Neutrophil (primary cell): ENCODE results near the gene NUMB.
A peak's percentile ranks its signal among the peaks of the same experiment; 100 is the strongest.

Experiments used
- H3K27ac ChIP-seq: fragments of 200-600 bp; sonication (generic); 2 replicates; pipeline ENCODE4 v1.5.1; 2016; ENCODE audit warnings: mild to moderate bottlenecking, moderate library complexity
- H3K27me3 ChIP-seq: fragments of 200-600 bp; sonication (generic); 2 replicates; pipeline ENCODE4 v1.6.0; 2016; ENCODE audit warnings: mild to moderate bottlenecking
- H3K36me3 ChIP-seq: fragments of 200-600 bp; sonication (generic); 2 replicates; pipeline ENCODE4 v1.5.1; 2017
- H3K4me1 ChIP-seq, 2 experiments: fragments of 200-600 bp in 1 of 2; sonication (generic) in 1 of 2; 1 replicate in 1 of 2; 2 replicates in 1 of 2; pipeline versions ENCODE4 v1.5.1 to v1.6.1; 2013 to 2016; ENCODE audit warnings: low read depth in 1 of 2, low read length in 1 of 2, mild to moderate bottlenecking in 1 of 2, moderate library complexity in 1 of 2; ENCODE audit not compliant: control insufficient read depth in 1 of 2, insufficient read depth in 1 of 2
- H3K4me3 ChIP-seq, 2 experiments: fragments of 200-600 bp in 1 of 2; sonication (generic) in 1 of 2; 1 replicate in 1 of 2; 2 replicates in 1 of 2; pipeline ENCODE4 v1.5.1; 2013 to 2016; ENCODE audit warnings: low read depth in 1 of 2, low read length in 1 of 2, mild to moderate bottlenecking in 1 of 2, moderate library complexity in 1 of 2
- H3K9me3 ChIP-seq: fragments of 200-600 bp; sonication (generic); 2 replicates; pipeline ENCODE4 v1.5.1; 2016
- TF ChIP-seq, protein P1 (sequence below): fragments of 200-600 bp; sonication (generic); IDR thresholded peaks from 2 replicates; pipeline ENCODE4 v1.5.1; 2016; ENCODE audit warnings: antibody characterized with exemption

Gene NUMB

DNA sequence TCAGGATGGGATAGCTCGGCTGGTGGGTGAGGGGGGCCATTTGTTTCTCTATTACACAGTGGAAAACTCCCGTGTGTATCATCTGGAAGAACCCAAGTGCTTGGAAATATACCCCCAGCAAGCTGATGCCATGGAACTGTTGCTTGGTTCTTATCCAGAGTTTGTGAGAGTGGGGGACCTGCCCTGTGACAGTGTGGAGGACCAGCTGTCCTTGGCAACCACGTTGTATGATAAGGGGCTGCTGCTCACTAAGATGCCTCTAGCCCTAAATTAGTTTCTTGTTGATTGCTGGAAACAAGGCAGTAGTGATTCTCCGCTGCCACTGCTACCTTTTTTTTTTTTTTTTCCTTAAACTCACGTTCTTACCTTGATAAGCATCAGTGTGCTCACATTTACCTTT, 34.3 kb upstream of the NUMB start:
- Histone ChIP-seq H3K27me3 (no peaks in the 10 kb centered on the region), H3K4me1 (peaks cover 13 to 18% of the 10 kb centered on the region in 2 experiments), H3K4me3 (no peak overlapping the region), H3K27ac (no peak overlapping the region), H3K36me3 (no peaks in the 10 kb centered on the region), H3K9me3 (no peaks in the 10 kb centered on the region)
- TF ChIP-seq, protein P1, sequence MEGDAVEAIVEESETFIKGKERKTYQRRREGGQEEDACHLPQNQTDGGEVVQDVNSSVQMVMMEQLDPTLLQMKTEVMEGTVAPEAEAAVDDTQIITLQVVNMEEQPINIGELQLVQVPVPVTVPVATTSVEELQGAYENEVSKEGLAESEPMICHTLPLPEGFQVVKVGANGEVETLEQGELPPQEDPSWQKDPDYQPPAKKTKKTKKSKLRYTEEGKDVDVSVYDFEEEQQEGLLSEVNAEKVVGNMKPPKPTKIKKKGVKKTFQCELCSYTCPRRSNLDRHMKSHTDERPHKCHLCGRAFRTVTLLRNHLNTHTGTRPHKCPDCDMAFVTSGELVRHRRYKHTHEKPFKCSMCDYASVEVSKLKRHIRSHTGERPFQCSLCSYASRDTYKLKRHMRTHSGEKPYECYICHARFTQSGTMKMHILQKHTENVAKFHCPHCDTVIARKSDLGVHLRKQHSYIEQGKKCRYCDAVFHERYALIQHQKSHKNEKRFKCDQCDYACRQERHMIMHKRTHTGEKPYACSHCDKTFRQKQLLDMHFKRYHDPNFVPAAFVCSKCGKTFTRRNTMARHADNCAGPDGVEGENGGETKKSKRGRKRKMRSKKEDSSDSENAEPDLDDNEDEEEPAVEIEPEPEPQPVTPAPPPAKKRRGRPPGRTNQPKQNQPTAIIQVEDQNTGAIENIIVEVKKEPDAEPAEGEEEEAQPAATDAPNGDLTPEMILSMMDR: no peak

DNA sequence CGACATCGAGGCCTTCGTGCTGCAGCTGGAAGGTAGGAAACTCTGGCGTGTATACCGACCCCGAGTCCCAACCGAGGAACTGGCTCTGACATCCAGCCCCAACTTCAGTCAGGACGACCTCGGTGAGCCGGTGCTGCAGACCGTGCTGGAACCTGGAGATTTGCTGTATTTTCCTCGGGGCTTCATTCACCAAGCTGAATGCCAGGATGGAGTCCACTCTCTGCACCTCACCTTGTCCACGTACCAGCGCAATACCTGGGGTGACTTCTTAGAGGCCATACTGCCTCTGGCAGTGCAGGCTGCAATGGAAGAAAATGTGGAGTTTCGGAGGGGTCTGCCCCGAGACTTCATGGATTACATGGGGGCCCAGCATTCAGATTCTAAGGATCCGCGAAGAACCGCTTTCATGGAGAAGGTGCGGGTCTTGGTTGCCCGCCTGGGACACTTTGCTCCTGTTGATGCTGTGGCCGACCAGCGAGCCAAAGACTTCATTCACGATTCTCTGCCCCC, 33.8 kb upstream of the NUMB start:
- no peak overlapping the region for H3K27ac ChIP-seq

DNA sequence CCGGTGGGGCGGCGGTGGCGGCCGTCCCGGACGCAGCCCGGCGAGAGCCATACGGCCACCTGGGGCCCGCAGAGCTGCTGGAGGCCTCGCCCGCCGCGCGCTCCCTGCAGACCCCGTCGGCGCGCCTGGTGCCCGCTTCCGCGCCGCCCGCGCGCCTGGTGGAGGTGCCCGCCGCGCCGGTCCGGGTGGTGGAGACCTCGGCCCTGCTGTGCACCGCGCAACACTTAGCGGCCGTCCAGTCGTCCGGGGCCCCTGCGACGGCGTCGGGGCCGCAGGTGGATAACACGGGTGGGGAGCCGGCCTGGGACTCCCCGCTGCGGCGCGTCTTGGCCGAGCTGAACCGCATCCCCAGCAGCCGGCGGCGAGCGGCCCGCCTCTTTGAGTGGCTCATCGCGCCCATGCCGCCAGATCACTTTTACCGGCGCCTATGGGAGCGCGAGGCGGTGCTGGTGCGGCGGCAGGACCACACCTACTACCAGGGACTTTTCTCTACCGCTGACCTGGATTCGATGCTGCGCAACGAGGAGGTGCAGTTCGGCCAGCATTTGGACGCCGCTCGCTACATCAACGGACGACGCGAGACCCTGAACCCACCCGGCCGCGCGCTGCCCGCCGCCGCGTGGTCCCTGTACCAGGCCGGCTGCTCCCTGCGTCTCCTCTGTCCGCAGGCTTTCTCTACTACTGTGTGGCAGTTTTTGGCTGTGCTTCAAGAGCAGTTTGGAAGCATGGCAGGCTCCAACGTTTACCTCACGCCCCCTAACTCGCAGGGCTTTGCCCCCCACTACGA, 33.1 kb upstream of the NUMB start:
- TF ChIP-seq, protein P1: no peak
- Histone ChIP-seq H3K9me3 (no peaks in the 10 kb centered on the region), H3K27me3 (no peaks in the 10 kb centered on the region), H3K4me3 (peak overlapping the region; percentile 82 to 89), H3K36me3 (no peaks in the 10 kb centered on the region), H3K27ac (peak overlapping the region; percentile 79), H3K4me1 (peaks cover 13 to 18% of the 10 kb centered on the region in 2 experiments)

More for the DNA sequence above, 33.8 kb upstream of the NUMB start:
- Histone ChIP-seq H3K36me3 (no peaks in the 10 kb centered on the region), H3K4me1 (peaks cover 13 to 18% of the 10 kb centered on the region in 2 experiments), H3K9me3 (no peaks in the 10 kb centered on the region), H3K27me3 (no peaks in the 10 kb centered on the region), H3K4me3 (peak overlapping the region; percentile 82 to 89)
- TF ChIP-seq, protein P1: no peak

DNA sequence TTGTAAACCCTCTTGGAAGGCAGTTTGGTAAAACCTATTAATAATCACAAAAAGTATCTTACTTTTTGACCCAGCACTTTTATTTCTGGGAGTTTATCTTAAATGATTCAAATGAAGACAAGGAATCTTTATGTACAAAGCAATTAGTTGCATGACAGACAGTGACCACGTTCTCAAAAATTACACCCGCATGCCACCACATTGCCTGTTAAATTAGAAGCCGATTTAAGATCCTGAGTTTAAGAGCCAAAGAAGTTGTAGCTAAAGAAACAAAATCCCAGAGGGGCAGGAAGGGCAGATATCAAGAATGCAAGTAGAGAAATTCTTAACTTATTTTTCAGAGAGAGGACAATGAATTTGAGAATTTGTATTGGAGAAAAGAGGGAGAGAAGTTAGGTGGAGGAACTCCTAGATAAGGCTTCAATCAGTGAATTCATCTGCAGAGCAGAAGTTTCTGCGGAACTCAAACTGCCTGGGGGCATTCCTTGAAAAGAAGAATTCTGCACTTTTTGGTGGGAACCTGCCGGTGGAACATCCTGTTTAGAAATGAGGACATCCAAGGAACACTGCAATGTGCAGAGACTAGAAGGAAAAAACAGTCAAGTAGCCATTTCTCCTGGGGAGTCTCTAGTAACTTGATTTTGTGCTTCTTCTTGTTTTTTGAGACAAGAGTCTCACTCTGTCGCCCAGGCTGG, 31.3 kb upstream of the NUMB start:
- Histone ChIP-seq H3K27ac (no peak overlapping the region), H3K4me3 (no peak overlapping the region), H3K4me1 (peaks cover 13 to 18% of the 10 kb centered on the region in 2 experiments), H3K27me3 (no peaks in the 10 kb centered on the region), H3K36me3 (no peaks in the 10 kb centered on the region), H3K9me3 (no peaks in the 10 kb centered on the region)
- TF ChIP-seq, protein P1: no peak

DNA sequence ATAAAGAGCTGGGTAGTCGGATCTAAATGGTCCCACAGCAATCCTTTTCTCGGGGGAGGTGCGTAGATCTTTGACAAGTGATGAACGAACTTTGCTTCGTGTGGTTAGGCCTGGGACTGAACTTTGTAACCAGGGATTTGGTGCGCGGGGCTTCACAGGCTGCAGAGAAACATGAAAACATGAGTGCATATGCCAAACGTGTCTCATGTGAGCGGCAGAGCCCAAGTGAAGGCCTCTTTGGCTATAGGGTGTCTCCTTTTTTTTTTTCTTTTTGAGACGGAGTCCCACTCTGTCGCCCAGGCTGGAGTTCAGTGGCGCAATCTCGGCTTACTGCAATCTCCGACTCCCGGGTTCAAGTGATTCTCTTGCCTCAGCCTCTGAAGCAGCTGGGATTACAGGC, 20.3 kb upstream of the NUMB start:
- Histone ChIP-seq H3K4me3 (no peak overlapping the region), H3K27me3 (no peaks in the 10 kb centered on the region), H3K27ac (no peak overlapping the region), H3K9me3 (no peaks in the 10 kb centered on the region), H3K36me3 (no peaks in the 10 kb centered on the region), H3K4me1 (peaks cover 5 to 11% of the 10 kb centered on the region in 2 experiments)
- TF ChIP-seq, protein P1: no peak
